SJSA1 (cell line): ENCODE results near the gene TSR3. TPM values are rescaled to one million over a fixed set of nuclear protein-coding genes. Genes with fewer than 3 reads are reported as not detected.
A peak's percentile ranks its signal among the peaks of the same experiment; 100 is the strongest.

Source experiments
- DNase-seq, 2 experiments: peaks; one replicate each; pipeline ENCODE4 v3.0.0-alpha.2; 2015 to 2020; ENCODE audit warnings: low spot score in 2 of 2, low read depth in 1 of 2
- H3K27ac ChIP-seq: fragments of 250-450 bp; sonication (Bioruptor Pico); 2 replicates; pipeline ENCODE4 v1.5.1; 2020; ENCODE audit warnings: mild to moderate bottlenecking, moderate library complexity
- H3K27me3 ChIP-seq: fragments of 250-450 bp; sonication (Bioruptor Pico); replicated peaks from 2 replicates; pipeline ENCODE4 v1.5.1; 2020; ENCODE audit warnings: mild to moderate bottlenecking, moderate library complexity
- H3K36me3 ChIP-seq: fragments of 250-450 bp; sonication (Bioruptor Pico); 2 replicates; pipeline ENCODE4 v1.5.1; 2020; ENCODE audit warnings: mild to moderate bottlenecking
- H3K4me1 ChIP-seq: fragments of 250-450 bp; sonication (Bioruptor Pico); replicated peaks from 2 replicates; pipeline ENCODE4 v1.6.1; 2021; ENCODE audit warnings: mild to moderate bottlenecking
- H3K4me3 ChIP-seq: fragments of 250-450 bp; sonication (Bioruptor Pico); 2 replicates; pipeline ENCODE4 v1.5.1; 2020; ENCODE audit warnings: mild to moderate bottlenecking
- H3K9me3 ChIP-seq: fragments of 250-450 bp; sonication (Bioruptor Pico); replicated peaks from 2 replicates; pipeline ENCODE4 v1.5.1; 2020; ENCODE audit warnings: mild to moderate bottlenecking
- total RNA-seq: library from RNA; depleted of rRNA; stranded (reverse); fragments of >200 nt; shearing (Covaris generic); gene quantifications from 2 replicates; pipeline ENCODE4 v1.2.3, GENCODE V29; 2014; rRNA removed

Gene TSR3
- total RNA-seq, 1 experiment from 2014 or later: 110 TPM

DNA sequence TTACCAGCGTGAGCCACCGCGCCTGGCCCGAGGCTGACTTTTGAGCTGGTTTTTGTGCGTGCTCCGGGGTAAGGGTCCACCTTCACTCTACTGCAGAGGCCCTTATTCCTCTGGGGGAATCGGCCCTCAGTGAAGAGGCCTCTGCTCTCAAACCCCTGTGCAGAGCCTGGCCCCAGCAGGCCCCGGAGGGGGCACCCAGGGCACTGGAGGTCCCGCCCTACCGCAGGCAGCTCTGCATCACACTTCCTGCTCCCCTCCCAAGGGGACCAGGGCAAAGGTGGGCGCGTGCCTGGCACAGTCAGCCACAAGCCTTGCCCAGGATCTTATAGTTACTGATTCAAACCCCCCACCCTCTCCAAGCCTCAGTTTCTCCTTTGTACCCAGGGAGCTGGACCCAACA lies 45.9 kb downstream of the TSR3 start:
- H3K27ac ChIP-seq: no peak overlapping the region
- H3K36me3 ChIP-seq: peaks cover 10% of the 10 kb centered on the region
- H3K9me3 ChIP-seq: no peaks in the 10 kb centered on the region
- peaks cover 6% of the 10 kb centered on the region for H3K27me3 ChIP-seq
- peaks cover 12% of the 10 kb centered on the region for H3K4me1 ChIP-seq
- DNase-seq: no peak
- no peak overlapping the region for H3K4me3 ChIP-seq

- no peak overlapping the region for H3K27ac ChIP-seq
- H3K36me3 ChIP-seq: no peaks in the 10 kb centered on the region
- peaks cover 21% of the 10 kb centered on the region for H3K27me3 ChIP-seq
- H3K4me3 ChIP-seq: no peak overlapping the region
- no peak for DNase-seq
- no peaks in the 10 kb centered on the region for H3K9me3 ChIP-seq
- peaks cover 7% of the 10 kb centered on the region for H3K4me1 ChIP-seq
Measured at GRCh38 chr16:1301562-1301961, 50.1 kb downstream of the TSR3 start.

GRCh38 chr16:1300664-1301476 lies 50.8 kb downstream of the TSR3 start:
- Histone ChIP-seq H3K27me3 (peaks cover 25% of the 10 kb centered on the region), H3K4me1 (peaks cover 7% of the 10 kb centered on the region), H3K4me3 (no peak overlapping the region), H3K9me3 (no peaks in the 10 kb centered on the region), H3K36me3 (no peaks in the 10 kb centered on the region), H3K27ac (no peak overlapping the region)
- peak; percentile 45 to 74 for DNase-seq

DNA sequence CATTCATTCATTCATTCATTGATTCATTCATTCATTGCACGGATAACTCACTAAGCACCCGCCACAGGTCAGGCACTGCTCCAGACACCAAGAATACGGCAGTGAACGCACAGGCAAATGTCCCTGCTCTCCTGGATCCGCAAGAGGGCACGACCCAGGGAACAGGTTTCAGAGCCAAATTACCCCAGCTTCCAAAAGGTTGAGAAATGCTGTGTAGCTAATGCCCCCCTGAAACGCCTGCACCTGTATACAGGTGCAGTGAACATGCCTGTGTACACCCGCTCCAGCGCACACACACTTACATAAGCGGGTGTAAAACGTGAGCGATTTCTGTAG lies 51.8 kb downstream of the TSR3 start:
- H3K4me3 ChIP-seq: no peak overlapping the region
- no peak for DNase-seq
- H3K36me3 ChIP-seq: no peaks in the 10 kb centered on the region
- no peak overlapping the region for H3K27ac ChIP-seq
- H3K4me1 ChIP-seq: peaks cover 7% of the 10 kb centered on the region
- peaks cover 26% of the 10 kb centered on the region for H3K27me3 ChIP-seq
- H3K9me3 ChIP-seq: no peaks in the 10 kb centered on the region

Other genes starting within 250 kb of the TSR3 start
- gene CACNA1H, start 198.8 kb downstream of the TSR3 start, total RNA-seq: not detected in 2 replicates
- not detected in 2 replicates for gene TPSG1, start 126.6 kb downstream of the TSR3 start, total RNA-seq
- gene TPSB2, start 121.7 kb downstream of the TSR3 start, total RNA-seq: not detected in 2 replicates
- gene TPSAB1, start 111.2 kb downstream of the TSR3 start, total RNA-seq: not detected in 2 replicates
- gene TPSD1, start 95.8 kb downstream of the TSR3 start, total RNA-seq: not detected in 2 replicates
- 45.2 and 77.4 TPM in 2 replicates for gene UBE2I, start 42.2 kb downstream of the TSR3 start, total RNA-seq
- gene BAIAP3, start 18.2 kb downstream of the TSR3 start, total RNA-seq: 1.2 and 3.1 TPM in 2 replicates
- gene GNPTG, start 53 bp upstream of the TSR3 start, total RNA-seq: 45.9 and 60.7 TPM in 2 replicates
- gene UNKL, start 62.8 kb upstream of the TSR3 start, total RNA-seq: 17.7 and 23.0 TPM in 2 replicates
- gene UQCC4, start 68.9 kb upstream of the TSR3 start, total RNA-seq: 25.3 and 25.6 TPM in 2 replicates
- gene PERCC1, start 79.2 kb upstream of the TSR3 start, total RNA-seq: not detected in 2 replicates
- gene CCDC154, start 92.7 kb upstream of the TSR3 start, total RNA-seq: not detected in 2 replicates
- 19.8 and 26.6 TPM in 2 replicates for gene CLCN7, start 123.2 kb upstream of the TSR3 start, total RNA-seq
- not detected in 2 replicates for gene PTX4, start 137.1 kb upstream of the TSR3 start, total RNA-seq
- 19.7 and 21.9 TPM in 2 replicates for gene TELO2, start 141.5 kb upstream of the TSR3 start, total RNA-seq
- 0.29 and 0.91 TPM in 2 replicates for gene TMEM204, start 181.8 kb upstream of the TSR3 start, total RNA-seq